Right ventricle myocardium inferior (tissue), 1 donor: ENCODE measurements around the gene STIP1. TPM values are rescaled to one million over a fixed set of nuclear protein-coding genes. Genes with fewer than 3 reads are reported as not detected.

Source experiments
- ATAC-seq: fragments of 200-7000 bp; cut with Tn5 transposase; one replicate; pipeline ENCODE4 v1.9.1; 2020; ENCODE audit warnings: mild to moderate bottlenecking, moderate library complexity
- DNase-seq: peaks from one replicate; pipeline ENCODE4 v3.0.0; 2021; ENCODE audit errors: missing footprints
- intact Hi-C: fragments of 100-400 bp; cut with DNase I; formaldehyde crosslinking; loops from one replicate; pipeline ENCODE4 v1.11.0; 2022
- total RNA-seq: library from RNA; stranded (reverse); fragmentation: NEBNext Ultra II Directional; extraction: Animal tissue kit (Norgen Biotek cat#: 25700); gene quantifications from one replicate; pipeline ENCODE4 v1.2.1, GENCODE V29; 2021
- donor health status: DM: no; HTN: yes; CAD: no; lungs with severe emphysema.

Gene STIP1
- total RNA-seq, 1 donor from 2014 or later, result 124 TPM

DNA sequence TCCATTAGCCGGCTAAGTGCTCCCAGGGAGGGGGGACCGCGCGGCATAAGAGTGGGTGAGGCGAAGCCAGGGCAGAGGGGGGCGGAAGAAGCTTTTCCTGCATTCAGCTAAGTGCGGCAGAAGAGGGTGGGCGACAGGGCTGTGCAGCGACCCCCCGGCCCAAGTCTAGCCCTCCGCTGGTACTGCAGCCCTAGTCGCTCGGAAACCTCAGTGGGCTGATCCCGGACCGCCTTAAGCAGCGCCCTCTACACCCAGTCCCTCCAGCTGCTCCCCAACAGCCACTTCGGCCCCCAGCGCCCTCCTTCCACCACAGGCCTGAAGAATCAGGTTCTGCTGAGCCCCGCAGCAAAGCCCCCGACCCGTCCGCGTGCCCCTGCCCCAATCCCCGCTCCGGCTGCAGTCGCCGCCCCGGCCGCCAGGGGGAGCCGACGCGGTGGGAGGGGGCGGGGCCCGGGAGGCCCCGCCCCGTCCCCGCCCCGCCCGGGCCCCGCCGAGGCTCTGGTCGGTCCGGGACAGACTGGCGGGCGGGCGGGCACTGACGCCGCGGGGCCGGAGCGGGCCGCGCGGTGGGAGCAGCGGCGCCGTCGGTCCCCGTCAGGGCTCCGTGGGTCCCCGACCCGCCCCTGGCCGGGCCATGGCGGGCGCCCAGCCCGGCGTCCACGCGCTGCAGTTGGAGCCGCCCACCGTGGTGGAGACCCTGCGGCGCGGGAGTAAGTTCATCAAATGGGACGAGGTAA is 65.2 kb downstream of the STIP1 start, which contains the start of gene PLCB3:
Gene PLCB3 (plus strand): TSS at position 515 of the 737 bp plus-strand sequence. CDS start 120 bp downstream, at position 635.
- intact Hi-C loops, result loop anchor here (5.0 kb wide), 1 partner anchor 51 kb away; the partner anchor contains the start of gene CATSPERZ
- DNase-seq (peak; percentile 86), ATAC-seq (peak; percentile 63)

DNA sequence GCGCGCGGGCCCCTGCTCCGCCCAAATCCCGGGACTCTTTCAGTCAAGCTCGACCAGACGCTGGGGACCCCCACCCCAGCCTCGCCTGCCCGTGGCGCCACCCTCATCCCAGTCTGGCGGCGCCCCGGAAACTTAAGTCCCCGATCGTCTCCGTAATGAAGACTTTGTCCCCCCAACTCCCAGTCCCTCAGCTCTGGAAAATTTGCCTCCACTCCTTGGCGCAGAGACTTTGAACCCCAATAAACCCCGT is 65.7 kb downstream of the STIP1 start:
- intact Hi-C loops, result loop anchor here (5.0 kb wide), 1 partner anchor 51 kb away; the partner anchor contains the start of gene CATSPERZ
- no peak for ATAC-seq
- DNase-seq, result no peak

DNA sequence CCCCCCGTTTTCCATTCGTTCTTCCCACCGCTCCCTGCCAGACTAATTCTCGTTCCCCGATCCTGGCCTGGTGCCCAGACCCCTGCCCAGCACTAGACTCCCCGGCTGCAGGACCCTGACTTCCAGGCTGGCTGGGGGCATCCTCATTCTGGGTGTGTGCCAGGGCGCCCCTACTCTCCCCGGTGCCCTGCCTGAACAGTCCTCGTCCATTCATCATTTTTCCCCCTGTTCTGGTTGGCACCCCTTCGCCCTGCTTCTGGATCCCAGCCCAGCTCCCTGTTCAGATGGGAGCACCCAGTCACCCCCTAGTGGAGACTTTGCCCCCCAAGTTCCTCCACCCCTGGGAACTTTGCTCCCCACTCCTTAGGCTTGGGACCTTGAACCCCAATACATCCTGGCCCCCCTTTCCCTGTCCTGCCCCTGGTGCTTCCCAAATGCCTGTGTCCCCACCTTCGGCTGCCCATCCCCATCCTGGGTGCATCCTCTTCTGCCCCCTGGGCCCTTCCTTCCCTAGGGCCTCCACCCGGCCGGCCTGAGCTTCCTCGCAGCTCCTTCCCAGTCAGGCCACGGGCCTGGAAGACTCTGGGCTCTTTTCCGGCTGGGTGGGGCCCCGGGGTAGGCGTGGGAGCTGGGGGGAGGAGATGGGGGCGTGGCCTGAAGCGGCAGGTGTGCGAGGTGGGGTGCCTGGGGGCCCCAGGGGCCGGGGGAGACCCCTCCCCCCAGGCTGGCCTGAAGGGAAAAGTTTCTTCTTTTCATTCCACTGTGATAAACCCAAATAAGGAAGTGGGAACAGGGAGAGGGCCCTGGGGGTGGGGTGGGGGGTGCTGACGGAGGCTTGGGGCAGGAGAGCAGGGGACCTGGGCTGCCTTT is 66.3 kb downstream of the STIP1 start:
- intact Hi-C loops, result loop anchor here (5.0 kb wide), 1 partner anchor 50 kb away; the partner anchor contains the start of gene CATSPERZ
- ATAC-seq, result peak; percentile 11
- peak; percentile 75 for DNase-seq

DNA sequence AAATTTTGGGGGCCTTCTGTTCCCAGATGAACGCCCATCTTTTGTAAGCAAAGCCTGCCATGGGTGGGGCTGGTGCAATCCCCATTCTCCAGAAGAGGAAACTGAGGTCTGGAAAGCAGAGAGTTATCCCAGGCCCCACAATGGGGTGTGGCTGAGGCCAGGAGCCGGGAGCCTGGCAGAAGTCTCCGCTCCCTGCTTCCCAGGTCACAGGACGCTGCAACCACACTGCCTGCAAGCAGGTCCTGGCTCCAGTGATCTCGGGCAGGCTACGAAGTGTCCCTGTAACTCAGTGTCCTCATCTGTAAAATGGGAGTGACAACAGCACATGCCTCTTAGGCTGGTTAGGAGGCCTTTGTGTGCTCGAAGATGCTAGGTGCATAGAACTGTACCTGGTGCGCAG is 67.1 kb downstream of the STIP1 start:
- ATAC-seq (no peak), DNase-seq (no peak)
- intact Hi-C loops, result loop anchor here (5.0 kb wide), 1 partner anchor 49 kb away; the partner anchor contains the start of gene CATSPERZ

DNA sequence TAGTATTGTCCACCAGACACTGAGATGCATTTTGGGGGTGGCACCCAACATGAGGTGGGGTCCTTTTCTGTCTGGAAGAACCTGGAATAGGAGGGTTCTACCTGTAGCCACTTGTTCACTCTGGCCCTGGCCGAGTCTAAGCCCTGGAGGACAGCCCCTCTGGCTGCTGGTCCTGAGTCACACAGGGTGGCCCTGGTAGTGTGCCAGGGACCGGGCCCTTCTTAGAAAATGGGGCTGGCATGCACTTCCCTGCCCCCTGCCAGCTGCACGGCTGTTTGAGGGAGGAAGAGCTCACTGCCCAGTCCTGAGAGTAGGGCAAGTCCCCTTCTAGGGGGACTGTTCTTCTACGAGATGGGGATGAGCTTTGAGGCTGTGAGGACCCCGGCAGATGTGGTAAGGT is 67.5 kb downstream of the STIP1 start:
- DNase-seq (peak; percentile 64), ATAC-seq (no peak)
- intact Hi-C loops, result loop anchor here (5.0 kb wide), 1 partner anchor 49 kb away; the partner anchor contains the start of gene CATSPERZ

Other genes with a start within 250 kb of the STIP1 start
- 18.7 TPM for gene NAA40, start 247.2 kb upstream of the STIP1 start, total RNA-seq
- gene COX8A, start 211.6 kb upstream of the STIP1 start, total RNA-seq, result 1,159 TPM
- 55.6 TPM for gene OTUB1, start 199.7 kb upstream of the STIP1 start, total RNA-seq
- gene FLRT1, start 150.2 kb upstream of the STIP1 start, total RNA-seq, result 0.57 TPM
- 119 TPM for gene MACROD1, start 20.1 kb upstream of the STIP1 start, total RNA-seq
- 9.6 TPM for gene FERMT3, start 20.6 kb downstream of the STIP1 start, total RNA-seq
- gene TRPT1, start 40.0 kb downstream of the STIP1 start, total RNA-seq, result 71.9 TPM
- 66.4 TPM for gene NUDT22, start 40.1 kb downstream of the STIP1 start, total RNA-seq
- gene DNAJC4, start 44.4 kb downstream of the STIP1 start, total RNA-seq, result 53.5 TPM
- gene VEGFB, start 48.4 kb downstream of the STIP1 start, total RNA-seq, result 272 TPM
- gene FKBP2, start 54.9 kb downstream of the STIP1 start, total RNA-seq, result 50.6 TPM
- gene PPP1R14B, start 60.8 kb downstream of the STIP1 start, total RNA-seq, result 129 TPM
- 10.9 TPM for gene PLCB3, start 65.4 kb downstream of the STIP1 start, total RNA-seq
- gene BAD, start 98.5 kb downstream of the STIP1 start, total RNA-seq, result 89.1 TPM
- 28.6 TPM for gene GPR137, start 99.7 kb downstream of the STIP1 start, total RNA-seq
- not detected for gene KCNK4, start 105.1 kb downstream of the STIP1 start, total RNA-seq
- gene CATSPERZ, start 114.2 kb downstream of the STIP1 start, total RNA-seq, result not detected
- 217 TPM for gene ESRRA, start 119.4 kb downstream of the STIP1 start, total RNA-seq
- 92.8 TPM for gene TRMT112, start 131.4 kb downstream of the STIP1 start, total RNA-seq
- gene PRDX5, start 131.9 kb downstream of the STIP1 start, total RNA-seq, result 410 TPM
- gene CCDC88B, start 154.0 kb downstream of the STIP1 start, total RNA-seq, result 7.7 TPM
- gene RPS6KA4, start 173.0 kb downstream of the STIP1 start, total RNA-seq, result 18.7 TPM